ENCODE results near the gene SLC25A42. TPM values are rescaled to one million over a fixed set of nuclear protein-coding genes. Genes with fewer than 3 reads are reported as not detected.

Gene SLC25A42
- total and polyA plus RNA-seq, 2 donors (not counting 1 experiment from before 2014, with no cell fraction given) = 36.5 to 83.9 TPM

DNA sequence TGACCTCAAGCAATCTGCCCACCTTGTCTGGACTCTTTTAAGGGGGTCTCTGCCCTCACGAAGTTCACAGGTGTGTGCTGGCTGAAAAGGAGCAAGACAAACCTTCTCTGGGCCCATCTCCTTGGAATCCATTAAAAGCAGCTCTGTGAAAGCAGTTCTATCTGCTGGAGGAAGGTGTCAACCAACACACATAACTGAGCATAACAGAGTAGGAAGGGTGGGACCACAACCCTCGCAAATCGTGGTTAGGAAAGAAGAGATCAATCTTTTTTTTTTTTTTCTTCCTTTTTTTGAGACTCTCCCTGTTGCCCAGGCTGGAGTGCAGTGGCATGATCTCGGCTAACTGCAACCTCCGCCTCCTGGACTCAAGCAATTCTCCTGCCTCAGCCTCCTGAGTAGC lies 31.9 kb upstream of the SLC25A42 start:
- Mint-ChIP-seq H3K4me1 (peaks cover 31% of the 10 kb centered on the region), H3K4me3 (peak overlapping the region; percentile 96), H3K27ac (no peak overlapping the region), H3K9me3 (ENCODE audit: insufficient read depth) (no peaks in the 10 kb centered on the region), H3K27me3 (no peaks in the 10 kb centered on the region)
- no peaks in the 10 kb centered on the region for H3K27me3 ChIP-seq (replicated peaks in 1 of 4; ENCODE audit: control extremely low read depth in 1 of 4, control insufficient read depth in 3 of 4, insufficient read depth in 4 of 4, low read length in 3 of 4)
- DNase-seq (no peak), ATAC-seq (ENCODE audit: low read depth) (no peak)
- no peak for TF ChIP-seq EZH2 (IDR thresholded peaks at IDR 0.05; ENCODE audit: borderline replicate concordance, insufficient read depth, low read depth, low read length, poor library complexity, severe bottlenecking)
- TF ChIP-seq, protein P1, sequence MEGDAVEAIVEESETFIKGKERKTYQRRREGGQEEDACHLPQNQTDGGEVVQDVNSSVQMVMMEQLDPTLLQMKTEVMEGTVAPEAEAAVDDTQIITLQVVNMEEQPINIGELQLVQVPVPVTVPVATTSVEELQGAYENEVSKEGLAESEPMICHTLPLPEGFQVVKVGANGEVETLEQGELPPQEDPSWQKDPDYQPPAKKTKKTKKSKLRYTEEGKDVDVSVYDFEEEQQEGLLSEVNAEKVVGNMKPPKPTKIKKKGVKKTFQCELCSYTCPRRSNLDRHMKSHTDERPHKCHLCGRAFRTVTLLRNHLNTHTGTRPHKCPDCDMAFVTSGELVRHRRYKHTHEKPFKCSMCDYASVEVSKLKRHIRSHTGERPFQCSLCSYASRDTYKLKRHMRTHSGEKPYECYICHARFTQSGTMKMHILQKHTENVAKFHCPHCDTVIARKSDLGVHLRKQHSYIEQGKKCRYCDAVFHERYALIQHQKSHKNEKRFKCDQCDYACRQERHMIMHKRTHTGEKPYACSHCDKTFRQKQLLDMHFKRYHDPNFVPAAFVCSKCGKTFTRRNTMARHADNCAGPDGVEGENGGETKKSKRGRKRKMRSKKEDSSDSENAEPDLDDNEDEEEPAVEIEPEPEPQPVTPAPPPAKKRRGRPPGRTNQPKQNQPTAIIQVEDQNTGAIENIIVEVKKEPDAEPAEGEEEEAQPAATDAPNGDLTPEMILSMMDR (IDR thresholded peaks at IDR 0.05) = no peak
- H3K9me3 ChIP-seq (ENCODE audit: control extremely low read depth in 1 of 3, control insufficient read depth in 2 of 3, insufficient read depth in 1 of 3, low read length in 2 of 3) = no peaks in the 10 kb centered on the region
- no peak overlapping the region for H3K4me3 ChIP-seq (ENCODE audit: control extremely low read depth in 1 of 5, extremely low read depth in 1 of 5, insufficient read depth in 1 of 5, low read depth in 2 of 5, low read length in 4 of 5)
- intact Hi-C loops (cut with micrococcal nuclease) = loop anchor here (2.0 to 5.0 kb wide), 2 partner anchors 395 to 510 kb away; partner anchors contain the start of genes ELL and KLHL26
- no peak overlapping the region for H2AFZ ChIP-seq (ENCODE audit: insufficient read depth, low read depth, low read length, poor library complexity, severe bottlenecking)
- H3K79me2 ChIP-seq (ENCODE audit: control insufficient read depth, insufficient read depth, low read length) = peaks cover 82% of the 10 kb centered on the region
- H3K4me2 ChIP-seq (replicated peaks; ENCODE audit: low read depth, low read length, poor library complexity, severe bottlenecking) = peak overlapping the region; percentile 95
- peaks cover 18 to 24% of the 10 kb centered on the region in 2 donors for H3K4me1 ChIP-seq (ENCODE audit: control insufficient read depth in 2 of 2, insufficient read depth in 2 of 2, low read length in 2 of 2)
- H4K20me1 ChIP-seq (ENCODE audit: control insufficient read depth, insufficient read depth, low read length, poor library complexity, severe bottlenecking) = peaks cover 39% of the 10 kb centered on the region
- ChIA-PET POLR2A (interaction anchor here (0.6 kb wide), 1 partner anchor 159 kb away, joined by 4 read pairs; no protein-coding TSS in a partner anchor), CTCF (interaction anchor here (0.7 kb wide), 1 partner anchor 163 kb away, joined by 5 read pairs; no protein-coding TSS in a partner anchor)
- H3K27ac ChIP-seq (ENCODE audit: low read length in 2 of 2) = no peak overlapping the region
- H3K9ac ChIP-seq (ENCODE audit: low read length) = no peak overlapping the region
- H3K36me3 ChIP-seq (replicated peaks in 1 of 2; ENCODE audit: control extremely low read depth in 1 of 2, control insufficient read depth in 1 of 2, extremely low read depth in 1 of 2, insufficient read depth in 2 of 2, low read length in 1 of 2) = peaks cover 5 to 17% of the 10 kb centered on the region in 2 experiments
- 100% methylated on average over 2 of the region's 5 CpGs for WGBS (ENCODE audit: insufficient coverage)

DNA sequence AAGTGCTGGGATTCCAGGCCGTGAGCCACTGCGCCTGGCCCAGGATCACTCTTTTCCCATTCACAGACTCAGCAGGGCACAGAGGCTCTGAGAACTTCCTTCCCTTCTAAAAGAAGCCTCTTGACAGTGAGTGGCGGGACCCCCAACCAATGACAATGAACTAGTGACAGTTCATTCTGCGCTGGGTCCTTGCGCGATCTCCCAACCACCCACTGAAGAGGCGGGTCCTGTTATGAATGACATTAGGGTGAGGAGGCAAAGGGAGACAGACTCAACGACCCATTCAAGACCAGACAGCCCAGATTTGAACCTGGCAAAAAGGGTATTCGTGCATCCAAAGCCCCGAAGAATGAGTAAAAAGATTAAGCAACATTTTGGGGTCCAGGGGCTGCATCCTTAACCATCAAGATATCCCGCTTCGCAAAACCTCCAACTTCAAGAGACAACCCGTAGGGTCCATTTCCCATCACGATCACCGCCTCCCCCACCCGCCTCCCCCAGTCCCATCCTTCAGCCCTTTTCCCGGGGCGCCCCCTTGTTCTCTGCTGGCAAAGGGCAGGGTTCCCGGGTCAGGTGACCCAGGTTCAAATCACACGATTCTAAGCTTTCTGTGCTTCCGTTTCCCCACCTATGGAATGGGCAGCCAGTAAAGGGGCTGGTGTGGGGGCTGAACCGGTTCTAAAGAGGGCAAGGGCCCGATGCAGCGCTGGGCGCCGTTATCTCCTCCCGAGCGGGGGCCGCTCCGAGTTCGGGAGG lies 31.2 kb upstream of the SLC25A42 start:
- no peaks in the 10 kb centered on the region for H3K27me3 Mint-ChIP-seq
- no peaks in the 10 kb centered on the region for H3K9me3 ChIP-seq (ENCODE audit: control extremely low read depth in 1 of 3, control insufficient read depth in 2 of 3, insufficient read depth in 1 of 3, low read length in 2 of 3)
- no peak for TF ChIP-seq EZH2 (IDR thresholded peaks at IDR 0.05; ENCODE audit: borderline replicate concordance, insufficient read depth, low read depth, low read length, poor library complexity, severe bottlenecking)
- TF ChIP-seq, protein P1 (IDR thresholded peaks at IDR 0.05) = no peak
- peak overlapping the region; percentile 68 to 84 (median 74) for H3K4me3 ChIP-seq (ENCODE audit: control extremely low read depth in 1 of 5, extremely low read depth in 1 of 5, insufficient read depth in 1 of 5, low read depth in 2 of 5, low read length in 4 of 5)
- no peaks in the 10 kb centered on the region for H3K27me3 ChIP-seq (replicated peaks in 1 of 4; ENCODE audit: control extremely low read depth in 1 of 4, control insufficient read depth in 3 of 4, insufficient read depth in 4 of 4, low read length in 3 of 4)
- peak overlapping the region; percentile 93 for H3K27ac Mint-ChIP-seq
- POLR2A ChIA-PET = no interaction called here
- no peaks in the 10 kb centered on the region for H3K9me3 Mint-ChIP-seq (ENCODE audit: insufficient read depth)
- H3K4me2 ChIP-seq (replicated peaks; ENCODE audit: low read depth, low read length, poor library complexity, severe bottlenecking) = peak overlapping the region; percentile 95
- H2AFZ ChIP-seq (ENCODE audit: insufficient read depth, low read depth, low read length, poor library complexity, severe bottlenecking) = peak overlapping the region; percentile 74
- intact Hi-C loops (cut with micrococcal nuclease) = loop anchor here (1.0 to 5.0 kb wide), 6 partner anchors 31 to 510 kb away; partner anchors contain the start of genes BORCS8, COPE, DDX49 and ELL
- peak; percentile 80 for DNase-seq
- H3K27ac ChIP-seq (ENCODE audit: low read length in 2 of 2) = peak overlapping the region; percentile 24 to 76
- peak overlapping the region; percentile 96 for H3K4me3 Mint-ChIP-seq
- CTCF ChIA-PET = interaction anchor here (0.7 kb wide), 1 partner anchor 162 kb away, joined by 5 read pairs; no protein-coding TSS in a partner anchor
- peak; percentile 22 for ATAC-seq (ENCODE audit: low read depth)
- H3K9ac ChIP-seq (ENCODE audit: low read length) = peak overlapping the region; percentile 87
- WGBS (ENCODE audit: insufficient coverage) = 1% methylated on average over 21 of the region's 31 CpGs
- peaks cover 26% of the 10 kb centered on the region for H3K4me1 Mint-ChIP-seq
- peaks cover 39% of the 10 kb centered on the region for H4K20me1 ChIP-seq (ENCODE audit: control insufficient read depth, insufficient read depth, low read length, poor library complexity, severe bottlenecking)
- peaks cover 5 to 12% of the 10 kb centered on the region in 2 experiments for H3K36me3 ChIP-seq (replicated peaks in 1 of 2; ENCODE audit: control extremely low read depth in 1 of 2, control insufficient read depth in 1 of 2, extremely low read depth in 1 of 2, insufficient read depth in 2 of 2, low read length in 1 of 2)
- peaks cover 18 to 24% of the 10 kb centered on the region in 2 donors for H3K4me1 ChIP-seq (ENCODE audit: control insufficient read depth in 2 of 2, insufficient read depth in 2 of 2, low read length in 2 of 2)
- H3K79me2 ChIP-seq (ENCODE audit: control insufficient read depth, insufficient read depth, low read length) = peaks cover 85% of the 10 kb centered on the region
